Upper lobe of left lung (tissue), 4 donors: ENCODE measurements around the gene L2HGDH.

Experiments
- EP300 ChIP-seq, 4 donors: sonication (generic); formaldehyde crosslinking; IDR thresholded peaks; one replicate each; pipeline ENCODE4 v1.5.1; 2017; ENCODE audit warnings: antibody characterized with exemption in 4 of 4, control low read depth in 2 of 4
- POLR2AphosphoS5 ChIP-seq, 2 donors: sonication (generic); formaldehyde crosslinking; IDR thresholded peaks; one replicate each; pipeline ENCODE4 v1.5.1; 2017; ENCODE audit warnings: antibody characterized with exemption in 2 of 2
- TF ChIP-seq, protein P1 (sequence below), 6 experiments: fragments of 450-650 bp in 4 of 6; fragments of 200-600 bp in 2 of 6; sonication (generic) in 2 of 6; IDR thresholded peaks; one replicate each; pipeline ENCODE4 v1.5.1; 2016 to 2019; ENCODE audit warnings: antibody characterized with exemption in 6 of 6

DNA sequence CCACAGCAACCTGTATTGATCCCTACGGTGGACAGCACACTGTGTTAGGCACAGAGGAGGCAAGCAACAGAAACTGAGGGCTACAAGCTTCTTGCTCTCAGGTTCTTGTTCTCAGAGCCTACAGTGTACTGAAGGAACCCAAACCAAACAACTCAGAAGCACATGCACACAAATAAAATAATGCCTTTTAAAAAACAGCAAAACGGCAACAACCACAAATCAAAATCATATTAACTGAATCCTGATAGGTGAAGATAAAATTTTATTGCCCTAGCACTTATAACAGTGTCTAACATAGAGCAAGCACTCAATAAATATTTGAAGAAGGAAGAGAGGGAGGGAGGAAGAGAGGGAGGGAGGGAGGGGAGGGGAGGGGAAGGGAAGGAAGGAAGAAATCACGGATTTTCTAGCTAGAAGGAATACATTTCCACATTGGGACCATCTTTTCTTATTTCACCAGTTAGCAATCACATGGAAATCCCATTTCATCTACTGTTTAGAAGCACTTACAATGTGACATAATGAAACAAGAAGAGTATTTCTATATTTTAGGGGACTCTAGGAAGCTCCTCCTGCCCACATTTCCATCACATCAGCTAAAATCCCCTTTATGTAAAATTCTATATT is 27.3 kb upstream of the L2HGDH start:
- TF ChIP-seq EP300 (IDR thresholded peaks at IDR 0.05) (no peak), POLR2AphosphoS5 (IDR thresholded peaks at IDR 0.05) (no peak)
- TF ChIP-seq, protein P1, sequence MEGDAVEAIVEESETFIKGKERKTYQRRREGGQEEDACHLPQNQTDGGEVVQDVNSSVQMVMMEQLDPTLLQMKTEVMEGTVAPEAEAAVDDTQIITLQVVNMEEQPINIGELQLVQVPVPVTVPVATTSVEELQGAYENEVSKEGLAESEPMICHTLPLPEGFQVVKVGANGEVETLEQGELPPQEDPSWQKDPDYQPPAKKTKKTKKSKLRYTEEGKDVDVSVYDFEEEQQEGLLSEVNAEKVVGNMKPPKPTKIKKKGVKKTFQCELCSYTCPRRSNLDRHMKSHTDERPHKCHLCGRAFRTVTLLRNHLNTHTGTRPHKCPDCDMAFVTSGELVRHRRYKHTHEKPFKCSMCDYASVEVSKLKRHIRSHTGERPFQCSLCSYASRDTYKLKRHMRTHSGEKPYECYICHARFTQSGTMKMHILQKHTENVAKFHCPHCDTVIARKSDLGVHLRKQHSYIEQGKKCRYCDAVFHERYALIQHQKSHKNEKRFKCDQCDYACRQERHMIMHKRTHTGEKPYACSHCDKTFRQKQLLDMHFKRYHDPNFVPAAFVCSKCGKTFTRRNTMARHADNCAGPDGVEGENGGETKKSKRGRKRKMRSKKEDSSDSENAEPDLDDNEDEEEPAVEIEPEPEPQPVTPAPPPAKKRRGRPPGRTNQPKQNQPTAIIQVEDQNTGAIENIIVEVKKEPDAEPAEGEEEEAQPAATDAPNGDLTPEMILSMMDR (IDR thresholded peaks at IDR 0.05): no peak
